Esophagus squamous epithelium (tissue), 5 donors: Measurements from ENCODE around the gene LIN9. TPM values are rescaled to one million over a fixed set of nuclear protein-coding genes. Genes with fewer than 3 reads are reported as not detected.

Source experiments
- DNase-seq: peaks from one replicate; lab custom pipeline; 2025; lab: John Stamatoyannopoulos, UW
- H3K27ac ChIP-seq, 4 donors: fragments of 200-600 bp; sonication (generic); one replicate each; pipeline ENCODE4 v1.5.1; 2016 to 2019; ENCODE audit warnings: mild to moderate bottlenecking in 1 of 4
- H3K27me3 ChIP-seq, 4 donors: fragments of 200-600 bp; sonication (generic); 1 replicate in 3 of 4; 2 replicates in 1 of 4; pipeline versions ENCODE4 v1.5.1 to v1.6.0; 2017 to 2021; ENCODE audit warnings: antibody characterized with exemption in 1 of 4
- H3K36me3 ChIP-seq, 3 donors: fragments of 200-600 bp; sonication (generic); one replicate each; pipeline ENCODE4 v1.5.1; 2016 to 2019
- H3K4me1 ChIP-seq, 3 donors: fragments of 200-600 bp; sonication (generic); one replicate each; pipeline ENCODE4 v1.5.1; 2017 to 2019
- H3K4me3 ChIP-seq, 4 donors: fragments of 200-600 bp; sonication (generic); 1 replicate in 3 of 4; 2 replicates in 1 of 4; pipeline ENCODE4 v1.5.1; 2016 to 2019; ENCODE audit warnings: mild to moderate bottlenecking in 2 of 4, moderate library complexity in 1 of 4
- H3K9me3 ChIP-seq, 3 donors: fragments of 200-600 bp; sonication (generic); one replicate each; pipeline ENCODE4 v1.5.1; 2016 to 2019
- CTCF ChIP-seq, 6 experiments: fragments of 450-650 bp in 4 of 6; fragments of 200-600 bp in 2 of 6; sonication (generic) in 2 of 6; IDR thresholded peaks; one replicate each; pipeline ENCODE4 v1.5.1; 2016 to 2019; ENCODE audit warnings: antibody characterized with exemption in 6 of 6, mild to moderate bottlenecking in 4 of 6, moderate library complexity in 4 of 6
- POLR2A ChIP-seq, 4 donors: fragments of 450-650 bp; IDR thresholded peaks; one replicate each; pipeline ENCODE4 v1.6.1; 2017; ENCODE audit warnings: antibody characterized with exemption in 4 of 4, mild to moderate bottlenecking in 4 of 4, moderate library complexity in 3 of 4
- WGBS, 2 donors: methylation state at CpG; one replicate each; pipeline ENCODE4 v1.1.5; 2018; 5-methylcytosine and 5-hydroxymethylcytosine counted together
- intact Hi-C: fragments of 100-400 bp; cut with DNase I; formaldehyde crosslinking; loops from one replicate; pipeline ENCODE4 v1.15.0; 2022
- total RNA-seq, 4 donors: library from RNA; depleted of rRNA; stranded (reverse); fragments of >200 nt; gene quantifications; one replicate each; pipeline ENCODE4 v1.1.0, GENCODE V29; 2016
- donor health status: DM: yes; HTN: yes; CAD: no.

Gene LIN9
- total RNA-seq, 4 donors from 2014 or later, result 2.2 to 7.2 (median 4.6) TPM

GRCh38 chr1:226222686-226223085 is 86.3 kb downstream of the LIN9 start:
- Histone ChIP-seq H3K4me3 (no peak overlapping the region), H3K36me3 (no peaks in the 10 kb centered on the region), H3K27ac (no peak overlapping the region), H3K4me1 (peaks cover 4 to 15% (median 9%) of the 10 kb centered on the region in 3 donors), H3K27me3 (peaks cover 0 to 37% (median 7%) of the 10 kb centered on the region in 4 donors), H3K9me3 (no peaks in the 10 kb centered on the region)
- intact Hi-C loops, result no loop called here
- 90 to 96% methylated on average over 7 to 10 of the region's 10 CpGs for WGBS, 2 donors
- no peak for DNase-seq
- TF ChIP-seq POLR2A (IDR thresholded peaks at IDR 0.05), result no peak
- no peak for TF ChIP-seq CTCF (IDR thresholded peaks at IDR 0.05)

- 57 to 58% methylated on average over 11 of the region's 11 CpGs for WGBS, 2 donors
- Histone ChIP-seq H3K4me3 (no peak overlapping the region), H3K9me3 (no peaks in the 10 kb centered on the region)
Observed at GRCh38 chr1:226220473-226221189, 88.3 kb downstream of the LIN9 start.

GRCh38 chr1:226217273-226217672 is 91.7 kb downstream of the LIN9 start:
- no peaks in the 10 kb centered on the region for H3K27me3 ChIP-seq
- H3K4me3 ChIP-seq, result no peak overlapping the region
- no peaks in the 10 kb centered on the region for H3K36me3 ChIP-seq
- no peak overlapping the region for H3K27ac ChIP-seq
- no peak for DNase-seq
- no peaks in the 10 kb centered on the region for H3K4me1 ChIP-seq
- no peak for TF ChIP-seq CTCF (IDR thresholded peaks at IDR 0.05)
- 69 to 80% methylated on average over 10 of the region's 10 CpGs for WGBS, 2 donors
- intact Hi-C loops, result no loop called here
- H3K9me3 ChIP-seq, result no peaks in the 10 kb centered on the region

More at GRCh38 chr1:226220473-226221189, 88.3 kb downstream of the LIN9 start:
- intact Hi-C loops, result no loop called here
- Histone ChIP-seq H3K36me3 (no peaks in the 10 kb centered on the region), H3K4me1 (peaks cover 4 to 15% (median 9%) of the 10 kb centered on the region in 3 donors), H3K27me3 (peaks cover 0 to 30% (median 7%) of the 10 kb centered on the region in 4 donors), H3K27ac (no peak overlapping the region)
- no peak for DNase-seq
- TF ChIP-seq POLR2A (IDR thresholded peaks at IDR 0.05), result no peak
- TF ChIP-seq CTCF (IDR thresholded peaks at IDR 0.05), result no peak

DNA sequence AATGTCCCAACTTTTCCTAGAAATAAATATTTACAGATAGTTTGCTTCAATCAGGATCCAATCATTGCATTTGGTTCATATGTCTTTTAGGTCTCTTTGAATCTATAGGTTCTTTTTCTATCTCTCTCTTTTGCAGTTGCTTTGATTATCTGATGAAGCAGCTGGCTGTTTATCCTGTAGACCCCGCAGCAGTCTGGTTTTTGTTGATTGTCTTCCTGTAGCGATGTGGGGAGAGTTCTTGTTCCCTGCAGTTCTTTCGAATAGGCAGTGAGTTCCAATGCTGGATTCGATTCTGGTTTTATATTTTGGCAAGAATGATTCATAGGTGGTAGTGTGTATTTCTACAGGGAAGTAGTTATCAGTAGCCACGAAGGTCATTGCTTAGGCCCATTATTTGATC is 92.9 kb downstream of the LIN9 start:
- H3K4me3 ChIP-seq, result no peak overlapping the region
- 50 to 64% methylated on average over 5 of the region's 5 CpGs for WGBS, 2 donors
- intact Hi-C loops, result no loop called here
- H3K4me1 ChIP-seq, result no peaks in the 10 kb centered on the region
- H3K27me3 ChIP-seq, result no peaks in the 10 kb centered on the region
- H3K36me3 ChIP-seq, result no peaks in the 10 kb centered on the region
- no peaks in the 10 kb centered on the region for H3K9me3 ChIP-seq
- TF ChIP-seq CTCF (IDR thresholded peaks at IDR 0.05), result no peak
- TF ChIP-seq POLR2A (IDR thresholded peaks at IDR 0.05), result no peak
- DNase-seq, result no peak
- H3K27ac ChIP-seq, result no peak overlapping the region

DNA sequence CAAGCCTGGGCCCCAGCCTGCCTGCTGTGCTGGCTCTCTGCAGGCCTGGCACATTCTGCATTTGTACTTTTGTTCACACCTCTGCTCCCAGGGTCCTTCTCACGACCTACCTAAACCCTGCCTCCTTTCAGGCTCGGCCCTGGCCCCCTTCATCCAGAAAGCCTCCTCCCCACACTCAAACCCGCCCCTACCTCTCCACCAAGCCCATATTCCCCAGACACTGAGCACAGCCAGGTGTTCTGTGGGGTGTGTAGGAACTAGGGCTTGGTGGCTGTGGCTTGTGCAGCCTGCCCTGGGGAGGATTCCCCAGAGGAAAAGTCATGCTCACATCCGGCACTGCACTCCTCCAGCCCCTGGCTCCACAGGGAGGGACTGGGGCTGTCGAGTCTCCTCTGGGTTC is 93.7 kb downstream of the LIN9 start:
- intact Hi-C loops, result no loop called here

More for the DNA sequence above, 93.7 kb downstream of the LIN9 start:
- Histone ChIP-seq H3K27me3 (no peaks in the 10 kb centered on the region), H3K4me1 (no peaks in the 10 kb centered on the region), H3K9me3 (no peaks in the 10 kb centered on the region), H3K36me3 (no peaks in the 10 kb centered on the region), H3K27ac (no peak overlapping the region), H3K4me3 (no peak overlapping the region)
- TF ChIP-seq CTCF (IDR thresholded peaks at IDR 0.05) (no peak), POLR2A (IDR thresholded peaks at IDR 0.05) (no peak)
- 55 to 69% methylated on average over 4 to 5 of the region's 5 CpGs for WGBS, 2 donors
- DNase-seq, result no peak
